Stimulated activated effector memory CD8-positive, alpha-beta T cell treated with anti-CD3 and anti-CD28 coated beads, Interleukin-12 subunit alpha, Interleukin-12 subunit beta, amount 100 ng/mL, for 72 hours (primary cell): ENCODE results near the gene ELP4.
"Not testable (repeated sequence)": the region's sequence is repeated elsewhere in the genome, so short reads cannot be mapped to it uniquely, and the experiment has no call there.

Experiments
- ATAC-seq: fragments of 150-1000 bp; cut with Tn5 transposase; 2 replicates; pipeline ENCODE4 v1.10.0; 2021
- DNase-seq, 2 donors: peaks; one replicate each; pipeline ENCODE4 v3.0.0; 2021 to 2022; ENCODE audit warnings: low spot score in 2 of 2
- H3K27ac Mint-ChIP-seq: one replicate; pipeline ENCODE4 v1.8.0; 2022; ENCODE audit warnings: mild to moderate bottlenecking, mixed read lengths
- H3K36me3 Mint-ChIP-seq: one replicate; pipeline ENCODE4 v1.8.0; 2022; ENCODE audit warnings: mild to moderate bottlenecking, mixed read lengths
- H3K4me1 Mint-ChIP-seq: one replicate; pipeline ENCODE4 v1.8.0; 2022; ENCODE audit warnings: mixed read lengths
- H3K4me3 Mint-ChIP-seq: one replicate; pipeline ENCODE4 v1.8.0; 2022; ENCODE audit warnings: mild to moderate bottlenecking, mixed read lengths
- H3K9me3 Mint-ChIP-seq: one replicate; pipeline ENCODE4 v1.8.0; 2022; ENCODE audit warnings: mixed read lengths

ELP4 gene

GRCh38 chr11:31509051-31509428, 527 bp upstream of the ELP4 start:
- Mint-ChIP-seq H3K36me3 (peaks cover 29% of the 10 kb centered on the region), H3K9me3 (no peaks in the 10 kb centered on the region), H3K27ac (peak overlapping the region; percentile 97), H3K4me3 (peak overlapping the region; percentile 93), H3K4me1 (peaks cover 20% of the 10 kb centered on the region)
- ATAC-seq = peak; percentile 3
- no peak for DNase-seq

GRCh38 chr11:31512117-31512516, 2.5 kb downstream of the ELP4 start:
- no peaks in the 10 kb centered on the region for H3K9me3 Mint-ChIP-seq

GRCh38 chr11:31521497-31522150, 12.1 kb downstream of the ELP4 start:
- no peak overlapping the region for H3K4me3 Mint-ChIP-seq
- H3K36me3 Mint-ChIP-seq = no peaks in the 10 kb centered on the region
- no peak overlapping the region for H3K27ac Mint-ChIP-seq
- no peaks in the 10 kb centered on the region for H3K9me3 Mint-ChIP-seq
- no peaks in the 10 kb centered on the region for H3K4me1 Mint-ChIP-seq
- no peak for ATAC-seq
- no peak for DNase-seq

More at GRCh38 chr11:31512117-31512516, 2.5 kb downstream of the ELP4 start:
- H3K4me1 Mint-ChIP-seq = peaks cover 20% of the 10 kb centered on the region
- peaks cover 11% of the 10 kb centered on the region for H3K36me3 Mint-ChIP-seq
- no peak overlapping the region for H3K27ac Mint-ChIP-seq
- ATAC-seq (no peak), DNase-seq (no peak)
- H3K4me3 Mint-ChIP-seq = no peak overlapping the region

GRCh38 chr11:31529189-31529588, 19.6 kb downstream of the ELP4 start:
- Mint-ChIP-seq H3K36me3 (no peaks in the 10 kb centered on the region), H3K4me3 (no peak overlapping the region), H3K27ac (no peak overlapping the region), H3K9me3 (no peaks in the 10 kb centered on the region), H3K4me1 (no peaks in the 10 kb centered on the region)
- no peak for DNase-seq
- no peak for ATAC-seq

- no peak overlapping the region for H3K27ac Mint-ChIP-seq
- no peaks in the 10 kb centered on the region for H3K36me3 Mint-ChIP-seq
- DNase-seq = no peak
- no peaks in the 10 kb centered on the region for H3K9me3 Mint-ChIP-seq
- no peak overlapping the region for H3K4me3 Mint-ChIP-seq
- no peak for ATAC-seq
- no peaks in the 10 kb centered on the region for H3K4me1 Mint-ChIP-seq
Observed at GRCh38 chr11:31529701-31530100, 20.1 kb downstream of the ELP4 start.

- no peak for ATAC-seq
- no peak overlapping the region for H3K27ac Mint-ChIP-seq
- no peaks in the 10 kb centered on the region for H3K4me1 Mint-ChIP-seq
- H3K4me3 Mint-ChIP-seq = no peak overlapping the region
- H3K9me3 Mint-ChIP-seq = no peaks in the 10 kb centered on the region
- no peaks in the 10 kb centered on the region for H3K36me3 Mint-ChIP-seq
- DNase-seq = no peak
Observed at GRCh38 chr11:31531293-31531692, 21.7 kb downstream of the ELP4 start.

GRCh38 chr11:31535479-31535878, 25.9 kb downstream of the ELP4 start:
- H3K4me1 Mint-ChIP-seq = no peaks in the 10 kb centered on the region
- H3K4me3 Mint-ChIP-seq = no peak overlapping the region
- H3K27ac Mint-ChIP-seq = no peak overlapping the region
- no peak for ATAC-seq
- DNase-seq = no peak
- no peaks in the 10 kb centered on the region for H3K36me3 Mint-ChIP-seq
- no peaks in the 10 kb centered on the region for H3K9me3 Mint-ChIP-seq

- DNase-seq = no peak
- no peak for ATAC-seq
- Mint-ChIP-seq H3K4me3 (no peak overlapping the region), H3K9me3 (peaks cover 12% of the 10 kb centered on the region), H3K4me1 (no peaks in the 10 kb centered on the region), H3K36me3 (peaks cover 30% of the 10 kb centered on the region), H3K27ac (no peak overlapping the region)
Observed at GRCh38 chr11:31542862-31543261, 33.3 kb downstream of the ELP4 start.

- no peak overlapping the region for H3K4me3 Mint-ChIP-seq
- H3K9me3 Mint-ChIP-seq = no peaks in the 10 kb centered on the region
- H3K4me1 Mint-ChIP-seq = peaks cover 4% of the 10 kb centered on the region
- H3K27ac Mint-ChIP-seq = no peak overlapping the region
- H3K36me3 Mint-ChIP-seq = no peaks in the 10 kb centered on the region
- ATAC-seq (no peak), DNase-seq (no peak)
Observed at GRCh38 chr11:31555938-31556337, 46.4 kb downstream of the ELP4 start.

GRCh38 chr11:31558001-31558400, 48.4 kb downstream of the ELP4 start:
- Mint-ChIP-seq H3K4me3 (no peak overlapping the region), H3K27ac (no peak overlapping the region), H3K4me1 (peaks cover 4% of the 10 kb centered on the region), H3K9me3 (no peaks in the 10 kb centered on the region), H3K36me3 (no peaks in the 10 kb centered on the region)
- no peak for ATAC-seq
- DNase-seq = no peak

GRCh38 chr11:31560842-31561476, 51.4 kb downstream of the ELP4 start:
- DNase-seq = no peak
- H3K4me3 Mint-ChIP-seq = no peak overlapping the region
- no peaks in the 10 kb centered on the region for H3K4me1 Mint-ChIP-seq
- H3K36me3 Mint-ChIP-seq = no peaks in the 10 kb centered on the region
- no peak for ATAC-seq
- H3K9me3 Mint-ChIP-seq = no peaks in the 10 kb centered on the region
- H3K27ac Mint-ChIP-seq = no peak overlapping the region

GRCh38 chr11:31564517-31564916, 55.0 kb downstream of the ELP4 start:
- not testable (repeated sequence) for H3K4me1 Mint-ChIP-seq, ATAC-seq, DNase-seq, H3K36me3 Mint-ChIP-seq, H3K9me3 Mint-ChIP-seq, H3K4me3 Mint-ChIP-seq, H3K27ac Mint-ChIP-seq

GRCh38 chr11:31574133-31574532, 64.6 kb downstream of the ELP4 start:
- H3K36me3 Mint-ChIP-seq = not testable (repeated sequence)

GRCh38 chr11:31575764-31576163, 66.2 kb downstream of the ELP4 start:
- H3K27ac Mint-ChIP-seq, H3K36me3 Mint-ChIP-seq, DNase-seq, H3K4me1 Mint-ChIP-seq, H3K4me3 Mint-ChIP-seq, ATAC-seq: not testable (repeated sequence)
- H3K9me3 Mint-ChIP-seq = peaks cover 12% of the 10 kb centered on the region

More at GRCh38 chr11:31574133-31574532, 64.6 kb downstream of the ELP4 start:
- H3K27ac Mint-ChIP-seq, ATAC-seq, H3K4me3 Mint-ChIP-seq, DNase-seq, H3K4me1 Mint-ChIP-seq: not testable (repeated sequence)
- peaks cover 15% of the 10 kb centered on the region for H3K9me3 Mint-ChIP-seq

GRCh38 chr11:31579412-31579811, 69.8 kb downstream of the ELP4 start:
- not testable (repeated sequence) for ATAC-seq, H3K4me1 Mint-ChIP-seq, DNase-seq, H3K36me3 Mint-ChIP-seq, H3K9me3 Mint-ChIP-seq, H3K27ac Mint-ChIP-seq, H3K4me3 Mint-ChIP-seq

GRCh38 chr11:31582697-31583096, 73.1 kb downstream of the ELP4 start:
- Mint-ChIP-seq H3K4me1 (peaks cover 6% of the 10 kb centered on the region), H3K4me3 (no peak overlapping the region), H3K9me3 (no peaks in the 10 kb centered on the region), H3K27ac (no peak overlapping the region), H3K36me3 (peaks cover 4% of the 10 kb centered on the region)
- no peak for ATAC-seq
- no peak for DNase-seq
